A172 (cell line): Measurements from ENCODE around the gene ZNF775. TPM values are rescaled to one million over a fixed set of nuclear protein-coding genes. Genes with fewer than 3 reads are reported as not detected.

Experiments
- DNase-seq: peaks from one replicate; pipeline ENCODE4 v3.0.0-alpha.2; 2015; ENCODE audit warnings: low spot score
- total RNA-seq: library from RNA; depleted of rRNA; stranded (reverse); fragments of >200 nt; shearing (Covaris generic); gene quantifications from 2 replicates; pipeline ENCODE4 v1.2.3, GENCODE V29; 2014

The ZNF775 gene
- total RNA-seq, 1 experiment from 2014 or later: 11.1 TPM

DNA sequence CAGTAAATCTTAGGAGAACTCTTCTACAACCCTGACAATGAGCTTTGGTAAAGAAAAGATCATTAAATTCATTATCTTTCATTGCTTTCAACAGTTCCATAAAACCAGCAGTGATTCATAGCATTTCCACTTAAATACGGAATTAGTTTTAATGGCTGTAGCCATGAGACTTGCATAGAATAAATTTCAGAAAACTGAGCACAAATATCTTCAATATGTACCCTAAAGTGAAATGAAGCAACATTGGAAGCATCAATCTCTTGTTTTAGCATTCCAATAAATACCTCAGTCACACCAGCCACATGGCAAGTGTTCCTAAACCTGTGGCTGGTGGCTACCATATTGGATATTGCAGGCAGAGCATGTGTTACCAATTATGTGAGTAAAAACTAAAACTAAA is 34.1 kb upstream of the ZNF775 start:
- DNase-seq: no peak

GRCh38 chr7:150346922-150347321 is 32.2 kb upstream of the ZNF775 start:
- no peak for DNase-seq

GRCh38 chr7:150351587-150352194 is 27.4 kb upstream of the ZNF775 start:
- DNase-seq: no peak

DNA sequence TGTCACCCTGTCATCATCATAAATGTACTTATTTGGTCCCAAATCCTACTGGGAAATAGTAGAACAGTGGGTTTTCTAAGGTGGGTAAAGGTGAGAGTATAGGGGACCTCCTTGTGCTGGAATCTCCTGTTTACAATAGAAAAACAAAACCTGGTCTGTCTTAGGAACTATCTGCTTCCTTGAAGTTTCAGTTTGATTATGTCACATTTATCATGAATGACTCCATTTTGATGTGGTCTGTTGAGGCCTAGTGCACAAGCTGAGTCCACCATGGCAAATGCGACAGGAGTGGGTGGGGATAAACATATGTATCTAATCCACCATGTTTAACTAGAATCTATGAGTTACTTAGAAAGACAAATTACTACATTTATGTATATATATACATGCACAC is 23.5 kb upstream of the ZNF775 start:
- DNase-seq: no peak

GRCh38 chr7:150356265-150356897 is 22.7 kb upstream of the ZNF775 start:
- DNase-seq: no peak

DNA sequence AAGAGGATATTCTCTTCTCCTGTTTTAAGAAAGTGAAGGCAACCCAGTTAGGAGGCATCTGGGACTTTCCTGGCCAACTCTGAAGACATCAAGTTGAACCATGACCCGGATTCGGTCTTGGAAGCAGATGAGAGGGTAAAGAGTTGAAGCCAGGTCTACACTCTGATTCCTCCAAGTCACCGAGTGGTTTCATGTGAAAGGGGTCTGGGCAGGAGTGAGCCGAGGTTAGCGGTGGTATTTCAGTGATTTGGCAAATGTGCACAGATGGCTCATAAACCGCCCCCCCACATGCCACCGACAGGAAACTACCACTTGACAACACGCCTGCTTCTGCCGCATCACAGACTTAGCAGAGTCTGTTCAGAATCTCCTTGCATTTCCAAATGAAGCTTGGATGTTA is 21.9 kb upstream of the ZNF775 start:
- DNase-seq: peak; percentile 38

- DNase-seq: peak; percentile 69
Observed at GRCh38 chr7:150357771-150358427, 21.2 kb upstream of the ZNF775 start.

- no peak for DNase-seq
Observed at GRCh38 chr7:150358433-150358832, 20.7 kb upstream of the ZNF775 start.

GRCh38 chr7:150358988-150359621 is 20.0 kb upstream of the ZNF775 start:
- no peak for DNase-seq

DNA sequence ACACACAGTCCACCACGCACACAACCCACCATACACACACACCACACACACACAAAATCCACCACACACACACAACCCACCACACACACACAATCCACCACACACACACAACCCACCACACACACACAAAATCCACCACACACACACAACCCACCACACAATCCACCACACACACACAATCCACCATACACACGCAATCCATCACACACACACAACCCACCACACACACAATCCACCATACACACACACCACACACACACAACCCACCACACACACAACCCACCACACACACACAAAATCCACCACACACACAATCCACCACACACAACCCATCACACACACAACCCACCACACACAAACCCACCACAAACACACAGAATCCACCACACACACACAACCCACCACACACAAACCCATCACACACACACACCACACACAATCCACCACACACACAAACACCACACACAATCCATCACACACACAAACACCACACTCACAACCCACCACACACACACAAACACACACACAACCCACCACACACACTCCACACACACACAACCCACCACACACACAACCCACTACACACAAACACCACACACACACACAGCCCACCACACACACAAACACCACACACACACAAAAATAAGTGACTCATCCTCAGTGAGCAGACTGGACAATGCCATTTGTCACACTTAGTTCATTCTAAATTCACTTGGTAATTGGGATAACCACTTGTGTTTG is 19.3 kb upstream of the ZNF775 start:
- no peak for DNase-seq

- no peak for DNase-seq
Observed at GRCh38 chr7:150360363-150361058, 18.6 kb upstream of the ZNF775 start.

- no peak for DNase-seq
Observed at GRCh38 chr7:150361402-150361801, 17.7 kb upstream of the ZNF775 start.

- DNase-seq: no peak
Observed at GRCh38 chr7:150361807-150362621, 17.1 kb upstream of the ZNF775 start.

GRCh38 chr7:150363370-150363769 is 15.8 kb upstream of the ZNF775 start:
- peak; percentile 49 for DNase-seq

DNA sequence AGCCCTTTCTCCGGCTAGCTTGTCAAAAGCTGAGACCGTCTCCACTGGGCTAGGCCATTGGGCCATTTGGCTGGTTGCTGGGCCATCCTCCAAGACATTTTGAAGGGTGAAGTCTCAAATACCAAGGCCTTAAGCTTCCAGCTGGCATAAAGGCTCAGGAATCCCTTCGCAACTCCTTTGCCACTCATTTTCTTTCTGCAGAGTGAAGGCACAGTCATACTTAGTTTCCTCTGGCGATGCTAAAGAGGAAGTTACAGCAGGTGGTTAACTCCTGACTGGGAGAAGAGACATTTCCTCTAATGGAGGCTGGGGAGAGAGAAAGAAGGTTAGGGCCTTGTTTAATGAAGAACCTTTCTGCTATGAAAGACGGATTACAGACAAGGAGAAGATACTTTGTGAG is 15.3 kb upstream of the ZNF775 start:
- DNase-seq: no peak

DNA sequence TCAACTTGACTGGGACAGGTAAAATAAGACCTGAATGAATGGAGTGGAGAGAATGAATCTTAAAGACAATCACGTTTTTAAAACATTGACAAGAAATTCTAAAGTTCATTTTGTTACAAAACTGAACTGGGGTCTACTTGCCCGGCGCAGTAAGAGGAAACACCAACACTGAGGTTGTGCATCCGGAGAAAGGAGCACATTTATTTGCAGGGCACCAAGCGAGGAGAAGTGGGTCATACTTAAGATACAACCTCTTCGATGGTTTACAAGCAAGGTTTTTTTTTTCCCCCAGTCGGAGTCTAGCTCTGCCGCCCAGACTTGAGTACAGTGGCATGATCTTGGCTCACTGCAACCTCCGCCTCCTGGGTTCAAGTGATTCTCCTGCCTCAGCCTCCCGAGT is 13.9 kb upstream of the ZNF775 start:
- no peak for DNase-seq

DNA sequence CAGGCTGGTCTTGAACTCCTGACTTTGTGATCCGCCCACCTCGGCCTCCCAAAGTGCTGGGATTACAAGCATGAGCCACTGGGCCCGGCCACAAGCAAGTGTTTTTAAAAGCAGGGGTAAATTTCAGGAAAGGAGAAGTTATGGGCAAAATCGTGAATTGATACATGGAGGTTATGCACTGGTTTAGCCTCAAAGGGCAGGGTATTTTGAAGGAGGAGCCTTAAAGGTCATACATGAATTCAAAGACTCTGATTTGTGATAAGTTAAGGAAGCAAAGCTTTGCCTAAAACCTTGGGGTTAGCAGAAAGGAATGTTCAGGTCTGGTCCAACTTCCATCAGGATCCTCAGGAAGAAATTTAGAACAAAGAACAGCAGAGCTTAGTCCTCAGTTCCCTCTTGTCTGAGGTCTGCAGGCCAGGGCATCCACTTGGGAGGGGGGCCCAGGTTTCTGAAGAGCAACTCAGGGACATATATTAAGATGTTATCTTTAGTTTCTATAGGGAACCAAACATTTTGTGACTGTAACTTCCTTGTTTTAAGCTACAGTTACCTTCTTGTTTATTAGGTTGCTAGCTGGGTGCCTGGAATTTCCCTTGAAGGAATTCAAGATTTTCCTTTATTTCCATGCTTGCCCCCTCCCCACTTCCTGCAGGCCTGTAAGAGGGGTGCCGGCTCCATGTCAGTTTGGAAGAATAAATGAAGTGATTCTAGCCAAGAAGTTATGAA is 13.3 kb upstream of the ZNF775 start:
- no peak for DNase-seq

- DNase-seq: peak; percentile 76
Observed at GRCh38 chr7:150367677-150368095, 11.4 kb upstream of the ZNF775 start.

- DNase-seq: peak; percentile 58
Observed at GRCh38 chr7:150368096-150368883, 10.8 kb upstream of the ZNF775 start, which contains the start of gene REPIN1. REPIN1 (plus strand) TSS chr7:150368822; CDS start chr7:150369712, 890 bp downstream.
